ENCODE results near the gene SSNA1. TPM values are rescaled to one million over a fixed set of nuclear protein-coding genes. Genes with fewer than 3 reads are reported as not detected.
A peak's percentile ranks its signal among the peaks of the same experiment; 100 is the strongest.

SSNA1 gene
- total and polyA plus RNA-seq, 2 experiments from 2014 or later: 82.2 to 128 TPM

DNA sequence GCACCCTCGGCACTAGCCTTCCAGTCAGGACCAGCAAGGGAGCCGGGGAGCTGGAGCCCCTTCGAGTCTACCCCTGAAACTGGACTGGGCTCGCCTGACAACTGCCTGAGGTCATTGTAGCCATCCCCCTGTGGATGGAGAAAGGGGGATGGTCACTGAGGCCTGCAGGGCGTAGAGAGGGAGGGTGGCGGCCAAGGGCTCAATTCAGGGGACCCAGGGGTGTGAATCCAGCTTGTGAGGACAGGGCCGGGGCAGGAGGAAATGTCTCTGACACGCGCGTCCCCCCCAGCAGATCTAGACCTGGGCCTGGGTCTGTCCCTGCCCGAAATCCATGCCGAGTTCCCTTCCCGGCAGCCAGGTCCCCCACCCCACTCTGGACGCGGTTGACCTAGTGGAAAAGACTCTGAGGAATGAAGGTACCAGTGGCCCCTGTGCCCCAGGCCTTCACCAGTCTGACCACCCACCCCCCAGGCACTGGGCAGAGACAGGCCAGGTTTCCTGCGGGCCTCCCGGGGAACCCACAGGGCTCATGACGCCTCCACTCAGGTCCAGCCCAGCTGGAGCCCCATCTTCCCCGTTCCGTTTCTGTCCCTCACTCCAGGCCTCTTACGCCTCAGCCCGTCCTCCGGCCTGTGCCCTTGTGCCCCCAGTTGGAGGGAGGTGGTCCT lies 43.0 kb downstream of the SSNA1 start:
- no peak overlapping the region for H3K4me3 ChIP-seq
- WGBS (ENCODE audit: low lambda C conversion rate, missing lambda C conversion rate): 94% methylated on average over 22 of the region's 23 CpGs
- no peak overlapping the region for H2AFZ ChIP-seq
- H3K9me2 ChIP-seq (replicated peaks; ENCODE audit: insufficient read depth): no peaks in the 10 kb centered on the region
- H3K4me2 ChIP-seq: no peak overlapping the region
- peak overlapping the region; percentile 87 for H3K27ac ChIP-seq
- no peaks in the 10 kb centered on the region for H3K36me3 ChIP-seq (replicated peaks; ENCODE audit: insufficient read depth, low read depth)
- TF ChIP-seq EZH2 (IDR thresholded peaks at IDR 0.05; ENCODE audit: borderline replicate concordance) (no peak), EZH2phosphoT487 (IDR thresholded peaks at IDR 0.05; ENCODE audit: low read depth, severe bottlenecking, unreplicated experiment) (no peak), CTCF (IDR thresholded peaks at IDR 0.05; ENCODE audit: poor library complexity) (no peak)
- H4K20me1 ChIP-seq (ENCODE audit: insufficient read depth, poor library complexity, severe bottlenecking): no peaks in the 10 kb centered on the region
- no peak for DNase-seq (ENCODE audit: low spot score)
- no peaks in the 10 kb centered on the region for H3K27me3 ChIP-seq
- H3K4me1 ChIP-seq (ENCODE audit: insufficient read depth): peaks cover 47% of the 10 kb centered on the region
- no peaks in the 10 kb centered on the region for H3K79me2 ChIP-seq
- no peaks in the 10 kb centered on the region for H3K9me3 ChIP-seq (ENCODE audit: low read depth)

- Histone ChIP-seq H3K4me2 (no peak overlapping the region), H4K20me1 (ENCODE audit: insufficient read depth, poor library complexity, severe bottlenecking) (no peaks in the 10 kb centered on the region), H3K4me1 (ENCODE audit: insufficient read depth) (peaks cover 47% of the 10 kb centered on the region), H2AFZ (no peak overlapping the region), H3K9me2 (replicated peaks; ENCODE audit: insufficient read depth) (no peaks in the 10 kb centered on the region), H3K9me3 (ENCODE audit: low read depth) (no peaks in the 10 kb centered on the region), H3K36me3 (replicated peaks; ENCODE audit: insufficient read depth, low read depth) (no peaks in the 10 kb centered on the region), H3K79me2 (peaks cover 5% of the 10 kb centered on the region), H3K27me3 (no peaks in the 10 kb centered on the region), H3K27ac (no peak overlapping the region), H3K4me3 (no peak overlapping the region)
- no peak for DNase-seq (ENCODE audit: low spot score)
- 84% methylated on average over 10 of the region's 10 CpGs for WGBS (ENCODE audit: low lambda C conversion rate, missing lambda C conversion rate)
- TF ChIP-seq EZH2 (IDR thresholded peaks at IDR 0.05; ENCODE audit: borderline replicate concordance): no peak
- TF ChIP-seq EZH2phosphoT487 (IDR thresholded peaks at IDR 0.05; ENCODE audit: low read depth, severe bottlenecking, unreplicated experiment): no peak
- no peak for TF ChIP-seq CTCF (IDR thresholded peaks at IDR 0.05; ENCODE audit: poor library complexity)
Measured at GRCh38 chr9:137232101-137232500, 43.6 kb downstream of the SSNA1 start.

GRCh38 chr9:137232510-137232909 lies 44.0 kb downstream of the SSNA1 start:
- Histone ChIP-seq H3K4me3 (no peak overlapping the region), H3K9me3 (ENCODE audit: low read depth) (no peaks in the 10 kb centered on the region), H3K4me1 (ENCODE audit: insufficient read depth) (peaks cover 44% of the 10 kb centered on the region), H3K9me2 (replicated peaks; ENCODE audit: insufficient read depth) (no peaks in the 10 kb centered on the region), H3K27me3 (no peaks in the 10 kb centered on the region), H3K27ac (no peak overlapping the region), H4K20me1 (ENCODE audit: insufficient read depth, poor library complexity, severe bottlenecking) (no peaks in the 10 kb centered on the region), H3K79me2 (peaks cover 9% of the 10 kb centered on the region), H2AFZ (no peak overlapping the region), H3K4me2 (no peak overlapping the region), H3K36me3 (replicated peaks; ENCODE audit: insufficient read depth, low read depth) (no peaks in the 10 kb centered on the region)
- no peak for DNase-seq (ENCODE audit: low spot score)
- TF ChIP-seq EZH2 (IDR thresholded peaks at IDR 0.05; ENCODE audit: borderline replicate concordance) (no peak), EZH2phosphoT487 (IDR thresholded peaks at IDR 0.05; ENCODE audit: low read depth, severe bottlenecking, unreplicated experiment) (no peak), CTCF (IDR thresholded peaks at IDR 0.05; ENCODE audit: poor library complexity) (no peak)
- WGBS (ENCODE audit: low lambda C conversion rate, missing lambda C conversion rate): 89% methylated on average over 24 of the region's 24 CpGs

Measured in hepatocyte (in vitro differentiated cells).